GM19452 (cell line): ENCODE results near the gene CARD18.

Experiments
- ATAC-seq: cut with Tn5 transposase; IDR thresholded peaks from one replicate; pipeline ENCODE4 v1.9.1; 2021; ENCODE audit not compliant: unreplicated experiment

CARD18 gene, protein sequence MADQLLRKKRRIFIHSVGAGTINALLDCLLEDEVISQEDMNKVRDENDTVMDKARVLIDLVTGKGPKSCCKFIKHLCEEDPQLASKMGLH

GRCh38 chr11:105139669-105140068, at the start of gene CARD18:
Gene CARD18, minus strand, starts transcription at chr11:105139769. Its CDS starts 43 bp downstream, at chr11:105139726.
- no peak for ATAC-seq

DNA sequence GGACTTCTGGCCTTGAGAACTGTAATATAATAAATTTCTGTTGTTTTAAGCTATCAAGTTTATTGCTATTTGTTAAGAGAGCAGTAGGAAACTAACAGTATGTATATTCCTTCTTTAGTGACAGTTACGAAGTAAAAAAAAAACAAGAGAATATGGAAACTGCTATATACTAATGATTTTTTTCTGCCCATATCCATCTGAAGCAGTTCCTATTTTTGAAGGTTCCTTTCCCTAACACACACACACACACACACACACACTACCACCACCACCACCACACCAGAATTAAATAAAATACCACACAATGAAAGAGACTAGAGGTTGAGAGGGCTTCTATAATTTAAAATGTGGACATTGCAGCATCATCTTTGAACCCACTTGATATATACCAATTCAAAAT, 44.4 kb upstream of the CARD18 start:
- ATAC-seq = no peak

GRCh38 chr11:105183426-105183825, 43.9 kb upstream of the CARD18 start:
- ATAC-seq = no peak

DNA sequence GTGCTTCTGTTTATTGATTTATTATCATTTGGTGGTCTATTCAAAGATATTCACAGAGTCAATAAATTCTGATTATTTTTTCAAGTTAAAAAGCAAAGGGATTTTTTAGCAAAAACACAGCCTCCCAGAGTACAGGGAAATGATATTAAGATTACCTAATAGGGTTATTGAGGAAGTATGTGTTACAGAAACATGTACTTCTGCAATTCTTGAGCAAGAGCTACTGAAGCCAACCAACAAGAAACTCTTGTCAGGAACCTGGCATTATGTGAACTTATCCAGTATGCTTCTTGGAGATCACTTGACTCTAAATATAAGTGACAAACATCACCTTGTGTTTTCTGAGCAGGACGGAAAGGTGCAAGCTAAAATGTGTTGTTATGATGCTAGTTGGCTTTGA, 42.0 kb upstream of the CARD18 start:
- ATAC-seq = no peak

GRCh38 chr11:105181100-105181499, 41.5 kb upstream of the CARD18 start:
- no peak for ATAC-seq

DNA sequence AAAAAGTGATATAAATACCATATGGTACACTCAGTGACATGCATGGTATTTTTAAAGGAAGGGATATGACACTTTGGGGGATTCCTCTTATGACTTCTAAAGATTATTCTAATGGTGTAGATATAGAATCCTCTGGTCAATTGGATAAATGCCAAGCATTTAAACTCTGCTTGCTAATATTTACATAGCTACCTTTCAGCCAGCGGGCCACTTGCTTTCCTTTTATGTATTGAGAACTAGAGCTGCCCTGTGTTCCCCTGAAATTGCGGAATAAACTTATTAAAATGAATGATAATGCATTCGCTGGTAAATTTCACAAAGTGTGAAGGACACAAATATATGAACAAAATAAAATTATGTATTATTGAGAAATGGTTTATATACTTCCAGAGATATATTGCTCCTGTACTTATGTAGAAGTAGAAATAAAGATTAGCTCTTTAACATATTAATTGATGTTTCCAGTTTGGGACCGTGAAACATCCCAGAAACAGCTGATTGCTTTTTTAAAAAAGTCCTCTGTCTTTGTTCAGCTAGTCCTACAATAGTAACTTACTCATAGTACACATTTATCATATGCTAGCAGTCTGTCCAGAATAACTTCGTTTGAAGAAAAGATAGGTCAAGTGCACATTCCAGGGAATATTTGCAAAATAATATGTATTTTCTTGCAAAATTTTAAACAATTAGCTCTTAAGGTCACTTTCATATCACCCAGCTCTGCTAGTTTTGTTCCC, 40.1 kb upstream of the CARD18 start:
- no peak for ATAC-seq

GRCh38 chr11:105177658-105178057, 38.1 kb upstream of the CARD18 start:
- no peak for ATAC-seq

GRCh38 chr11:105168457-105168856, 28.9 kb upstream of the CARD18 start:
- ATAC-seq = no peak

DNA sequence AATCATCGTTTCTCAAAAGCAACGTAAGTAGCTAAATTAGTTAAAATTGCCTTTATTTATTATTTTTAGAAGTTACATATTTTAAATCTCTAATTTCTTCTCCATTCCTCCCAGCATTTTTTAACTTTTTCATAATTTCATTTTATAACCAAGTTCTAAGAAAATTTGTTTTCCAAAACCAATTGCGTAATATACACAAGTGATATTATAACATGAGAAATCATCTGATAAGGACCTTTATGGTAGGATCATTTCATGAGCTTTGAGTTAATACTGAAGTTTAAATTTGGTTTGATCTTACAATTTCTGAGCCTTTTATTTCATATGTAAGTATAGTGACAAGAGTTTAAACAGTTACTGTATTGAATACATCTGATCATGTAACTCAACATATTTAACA, 27.7 kb upstream of the CARD18 start:
- no peak for ATAC-seq

DNA sequence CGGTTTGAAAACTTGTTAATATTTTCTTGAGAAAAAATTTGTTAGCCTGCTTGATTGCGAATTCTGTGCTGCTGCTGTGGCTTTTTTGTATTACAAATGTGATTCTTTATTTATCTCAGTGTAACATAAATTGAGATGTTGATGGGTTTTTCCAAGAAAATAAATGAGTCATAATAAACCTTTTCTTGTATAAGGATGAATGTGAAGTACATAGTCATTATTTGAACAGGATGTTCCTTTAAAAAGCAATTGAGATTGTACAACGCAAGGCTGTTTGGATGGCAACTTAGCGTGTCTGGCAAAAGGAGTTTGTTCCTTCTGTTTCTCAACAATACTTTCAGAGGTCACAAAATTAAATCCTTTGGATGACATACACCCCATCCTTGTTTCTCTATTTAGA, 24.6 kb upstream of the CARD18 start:
- ATAC-seq = no peak

- no peak for ATAC-seq
These were observed 22.9 kb upstream of the CARD18 start for GRCh38 chr11:105162506-105162905.

DNA sequence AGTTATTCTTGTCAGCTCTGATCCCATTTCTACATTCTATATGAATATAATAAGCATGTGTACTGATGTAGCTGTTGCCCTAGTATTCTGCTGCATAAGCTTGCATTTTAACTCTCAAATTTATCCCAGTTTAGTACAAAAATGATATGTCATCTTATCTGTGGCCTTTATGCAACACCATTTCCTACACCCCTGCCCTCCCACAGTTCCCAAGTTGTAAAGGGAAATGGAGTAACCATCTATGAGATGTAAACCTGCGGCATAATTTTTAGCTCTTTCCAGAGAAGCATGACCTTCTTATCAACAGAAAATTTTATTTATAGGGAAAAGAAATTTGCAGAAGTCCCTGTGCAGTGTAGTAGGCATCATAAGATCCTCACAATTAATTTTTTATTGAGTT, 18.9 kb upstream of the CARD18 start:
- ATAC-seq = no peak

GRCh38 chr11:105156720-105157119, 17.2 kb upstream of the CARD18 start:
- no peak for ATAC-seq

- no peak for ATAC-seq
These were observed 16.7 kb upstream of the CARD18 start for GRCh38 chr11:105156231-105156630.

GRCh38 chr11:105155679-105156078, 16.1 kb upstream of the CARD18 start:
- no peak for ATAC-seq

DNA sequence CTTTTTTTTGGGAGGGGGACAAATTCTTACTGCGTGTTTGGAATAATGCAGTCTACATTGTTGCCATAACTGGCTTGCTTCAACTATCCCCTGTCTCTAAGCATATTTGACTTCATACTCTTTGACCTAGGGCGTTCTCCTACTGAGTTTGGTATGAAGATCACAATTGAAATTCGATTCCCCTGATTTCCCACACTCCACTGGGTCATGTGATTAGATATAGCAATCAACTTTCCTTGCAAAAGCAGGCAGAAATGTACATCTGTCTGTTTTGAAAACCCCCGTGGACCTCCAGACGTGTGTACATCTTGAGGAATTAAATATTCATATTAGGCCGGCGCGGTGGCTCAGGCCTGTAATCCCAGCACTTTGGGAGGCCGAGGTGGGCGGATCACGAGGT, 13.8 kb upstream of the CARD18 start:
- ATAC-seq = no peak

GRCh38 chr11:105152560-105152959, 13.0 kb upstream of the CARD18 start:
- ATAC-seq = no peak

DNA sequence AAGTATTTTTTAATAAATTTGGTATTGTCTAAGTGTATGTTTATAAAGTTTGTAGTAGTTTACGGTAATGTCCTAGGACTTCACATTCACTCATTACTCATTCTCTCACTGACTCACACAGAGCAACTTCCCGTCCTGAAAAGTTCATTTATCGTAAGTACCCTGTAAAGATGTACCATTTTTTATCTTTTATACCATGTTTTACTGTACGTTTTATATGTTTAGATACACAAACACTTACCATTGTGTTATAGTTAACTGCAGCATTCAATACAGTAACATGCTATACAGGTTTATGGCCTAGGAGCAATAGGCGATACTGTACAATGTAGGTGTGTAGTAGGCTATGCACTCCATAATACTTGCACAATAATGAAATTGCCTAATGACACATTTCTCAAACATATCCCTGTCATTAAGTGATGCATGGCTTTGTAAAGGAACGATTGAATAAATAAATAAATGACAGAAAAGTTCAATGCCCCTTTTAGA, 12.5 kb upstream of the CARD18 start:
- no peak for ATAC-seq

DNA sequence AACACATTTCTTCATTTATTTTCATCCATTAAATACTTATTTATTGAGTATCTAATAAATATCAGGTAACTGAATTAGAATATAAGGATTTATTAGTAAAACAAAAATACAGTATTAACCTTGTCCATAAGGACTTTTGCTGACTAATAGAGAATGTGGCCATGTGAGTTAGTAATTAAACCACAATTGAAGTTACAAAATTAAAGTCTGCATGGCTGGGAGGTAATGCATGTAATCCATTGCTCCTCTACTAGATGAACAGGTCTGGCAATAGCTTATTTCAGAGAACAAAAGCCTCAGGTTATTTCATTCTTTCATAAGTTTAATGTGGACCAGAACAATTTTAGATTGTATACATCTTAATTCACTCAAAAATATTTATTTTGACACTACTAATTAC, 9.9 kb upstream of the CARD18 start:
- ATAC-seq = no peak

DNA sequence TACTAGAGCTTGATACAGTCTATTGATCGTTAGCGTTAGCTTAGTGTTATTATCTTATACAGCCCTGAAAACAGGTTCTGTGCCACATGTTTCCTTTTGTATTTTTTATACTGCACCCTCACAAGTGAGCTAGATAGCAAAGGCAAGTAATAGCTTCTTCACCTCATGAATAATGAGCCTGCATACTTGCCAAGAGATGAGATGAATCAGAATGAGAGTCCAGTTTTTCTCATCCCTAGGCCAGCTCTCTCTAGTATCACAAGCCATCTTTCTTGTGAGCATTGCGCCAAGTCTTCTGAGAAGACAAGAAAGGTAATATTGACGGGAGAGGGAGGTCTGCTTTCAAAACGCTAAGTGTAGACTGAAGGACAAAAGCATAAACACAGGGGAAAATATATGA, 8.7 kb upstream of the CARD18 start:
- ATAC-seq = no peak

DNA sequence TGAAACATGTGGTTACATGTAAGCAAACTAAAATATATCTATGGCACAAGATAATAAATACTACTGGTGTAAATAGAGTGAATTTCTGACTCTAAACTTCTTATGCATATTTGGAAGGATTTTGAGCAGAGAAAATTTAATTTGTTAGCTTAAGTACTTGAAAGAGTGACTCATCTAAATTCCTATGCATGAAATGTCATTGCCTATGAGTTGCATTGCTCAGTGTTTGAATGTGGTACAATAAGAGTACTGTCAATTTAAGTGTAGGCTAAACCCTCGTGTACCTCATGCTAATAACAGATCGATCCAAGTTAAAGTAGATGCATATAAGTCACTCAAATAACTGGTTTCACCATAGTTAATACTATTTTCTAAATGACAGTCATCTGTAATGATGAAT, 5.3 kb upstream of the CARD18 start:
- no peak for ATAC-seq

DNA sequence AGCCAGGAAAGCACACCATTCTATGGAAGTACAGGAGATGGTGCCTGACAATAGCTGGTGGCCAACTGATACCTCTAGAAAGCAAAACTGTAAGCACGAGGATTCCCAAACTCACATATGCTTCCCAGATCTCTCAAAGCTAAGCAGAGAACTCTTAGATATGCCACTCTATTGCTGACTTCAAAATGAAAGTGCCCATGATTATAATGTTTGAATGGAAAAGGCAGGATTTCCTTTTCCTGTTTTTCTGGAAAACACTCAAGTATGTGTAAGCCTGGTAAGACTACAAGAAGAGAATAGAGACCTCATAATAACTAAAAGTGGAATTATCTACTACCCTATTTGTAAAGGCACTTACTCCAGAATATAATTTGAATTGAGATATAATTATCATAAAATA, 2.6 kb upstream of the CARD18 start:
- ATAC-seq = no peak

DNA sequence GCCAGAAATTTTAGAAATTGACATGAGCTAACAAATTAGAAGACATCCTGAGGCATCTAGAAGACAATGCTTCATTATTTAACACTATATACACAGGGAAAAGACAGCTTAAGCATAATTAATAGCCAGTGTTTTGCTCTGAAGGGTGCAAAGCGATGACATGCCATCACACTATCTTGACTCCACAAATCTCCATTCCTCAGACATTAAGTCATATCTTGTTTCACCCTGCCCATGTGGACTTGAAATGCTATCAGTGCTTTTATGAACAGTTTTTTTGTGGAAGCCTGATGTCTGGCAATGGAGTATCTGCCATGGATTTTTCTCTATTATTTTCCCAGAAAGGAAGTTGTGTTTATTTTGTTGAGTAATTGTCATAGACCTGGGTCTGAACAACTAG, 2.3 kb downstream of the CARD18 start:
- ATAC-seq = no peak
